GM21737 (cell line): ENCODE measurements around the gene OBSCN.
"Not testable (repeated sequence)": the region's sequence is repeated elsewhere in the genome, so short reads cannot be mapped to it uniquely, and the experiment has no call there.

Experiments used
- ATAC-seq: cut with Tn5 transposase; IDR thresholded peaks from one replicate; pipeline ENCODE4 v1.9.1; 2021; ENCODE audit warnings: mild to moderate bottlenecking, moderate library complexity; ENCODE audit not compliant: unreplicated experiment

Gene OBSCN

DNA sequence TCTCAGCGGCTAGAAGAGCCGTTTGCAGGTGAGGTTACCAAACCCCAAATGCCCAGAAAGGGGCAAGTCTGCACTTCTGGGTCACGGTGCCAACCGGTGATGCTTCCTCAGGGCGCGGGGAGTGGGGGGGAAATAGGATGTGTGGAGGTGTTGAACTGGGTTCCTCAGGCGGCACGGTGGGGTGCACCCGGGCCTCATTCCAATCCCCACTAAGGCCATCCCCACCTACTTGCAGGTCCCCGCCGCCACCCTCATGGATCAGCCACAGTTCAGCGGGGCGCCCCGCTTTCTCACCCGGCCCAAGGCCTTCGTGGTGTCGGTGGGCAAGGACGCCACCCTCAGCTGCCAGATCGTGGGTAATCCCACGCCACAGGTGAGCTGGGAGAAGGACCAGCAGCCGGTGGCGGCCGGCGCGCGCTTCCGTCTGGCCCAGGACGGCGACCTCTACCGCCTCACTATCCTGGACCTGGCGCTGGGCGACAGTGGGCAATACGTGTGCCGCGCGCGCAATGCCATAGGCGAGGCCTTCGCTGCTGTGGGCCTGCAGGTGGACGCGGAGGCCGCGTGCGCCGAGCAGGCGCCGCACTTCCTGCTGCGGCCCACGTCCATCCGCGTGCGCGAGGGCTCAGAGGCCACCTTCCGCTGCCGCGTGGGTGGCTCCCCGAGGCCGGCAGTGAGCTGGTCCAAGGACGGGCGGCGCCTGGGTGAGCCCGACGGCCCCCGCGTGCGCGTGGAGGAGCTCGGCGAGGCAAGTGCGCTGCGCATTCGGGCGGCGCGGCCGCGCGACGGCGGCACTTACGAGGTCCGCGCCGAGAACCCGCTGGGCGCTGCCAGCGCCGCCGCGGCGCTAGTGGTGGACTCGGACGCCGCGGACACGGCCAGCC, 3.9 kb downstream of the OBSCN start:
- no peak for ATAC-seq

DNA sequence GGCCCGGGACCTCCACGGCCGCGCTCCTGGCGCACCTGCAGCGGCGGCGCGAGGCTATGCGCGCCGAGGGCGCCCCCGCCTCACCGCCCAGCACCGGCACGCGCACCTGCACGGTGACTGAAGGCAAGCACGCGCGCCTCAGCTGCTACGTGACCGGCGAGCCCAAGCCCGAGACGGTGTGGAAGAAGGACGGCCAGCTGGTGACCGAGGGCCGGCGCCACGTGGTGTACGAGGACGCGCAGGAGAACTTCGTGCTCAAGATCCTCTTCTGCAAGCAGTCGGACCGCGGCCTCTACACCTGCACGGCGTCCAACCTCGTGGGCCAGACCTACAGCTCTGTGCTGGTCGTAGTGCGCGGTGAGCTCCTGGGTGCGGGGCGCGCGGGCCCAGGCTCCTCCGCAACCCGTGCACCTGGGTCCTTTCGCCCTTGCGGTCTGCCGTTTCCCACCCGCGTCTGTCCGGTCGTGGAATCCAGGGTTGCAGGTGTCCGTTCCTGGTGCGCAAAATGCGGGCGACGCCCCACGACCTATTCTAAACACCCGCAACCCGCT, 4.6 kb downstream of the OBSCN start:
- no peak for ATAC-seq

- ATAC-seq: peak; percentile 91
These were observed 5.4 kb downstream of the OBSCN start for GRCh38 chr1:228212966-228213844.

DNA sequence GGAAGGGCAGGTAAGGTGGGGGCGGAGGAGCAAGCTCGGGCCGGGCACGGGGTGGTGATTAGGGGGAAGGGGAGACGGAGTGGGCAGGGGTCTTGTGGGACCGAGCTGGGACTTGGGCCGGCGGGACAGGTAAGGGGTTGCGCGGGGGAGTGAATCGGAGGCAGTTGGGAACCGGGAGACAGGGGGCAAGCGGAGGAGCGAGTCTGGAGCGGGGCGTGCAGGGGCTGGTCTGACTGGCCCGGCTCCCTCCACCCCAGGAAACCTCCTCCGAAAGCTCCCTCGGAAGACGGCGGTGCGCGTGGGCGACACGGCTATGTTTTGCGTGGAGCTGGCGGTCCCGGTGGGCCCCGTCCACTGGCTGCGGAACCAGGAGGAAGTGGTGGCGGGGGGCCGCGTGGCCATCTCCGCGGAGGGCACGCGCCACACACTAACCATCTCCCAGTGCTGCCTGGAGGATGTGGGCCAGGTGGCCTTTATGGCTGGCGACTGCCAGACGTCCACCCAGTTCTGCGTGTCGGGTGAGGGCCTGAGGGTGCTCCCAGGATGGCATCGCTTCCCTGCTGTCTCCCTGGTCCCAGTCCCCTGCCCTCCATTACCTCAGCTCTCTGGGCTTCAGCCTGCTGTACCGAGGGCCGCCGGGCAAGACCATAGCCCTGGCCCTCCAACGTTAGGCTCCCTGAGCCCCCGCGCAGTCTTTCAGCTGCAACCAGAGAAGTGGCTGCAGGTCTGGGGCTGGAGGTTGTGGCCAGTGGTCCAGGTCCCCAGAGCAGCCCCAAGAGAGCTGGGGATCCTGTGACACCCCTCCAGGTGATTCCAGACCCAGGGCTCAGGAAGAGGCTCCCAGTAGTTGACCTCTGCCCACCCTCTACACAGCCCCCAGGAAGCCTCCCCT, 6.3 kb downstream of the OBSCN start:
- no peak for ATAC-seq

DNA sequence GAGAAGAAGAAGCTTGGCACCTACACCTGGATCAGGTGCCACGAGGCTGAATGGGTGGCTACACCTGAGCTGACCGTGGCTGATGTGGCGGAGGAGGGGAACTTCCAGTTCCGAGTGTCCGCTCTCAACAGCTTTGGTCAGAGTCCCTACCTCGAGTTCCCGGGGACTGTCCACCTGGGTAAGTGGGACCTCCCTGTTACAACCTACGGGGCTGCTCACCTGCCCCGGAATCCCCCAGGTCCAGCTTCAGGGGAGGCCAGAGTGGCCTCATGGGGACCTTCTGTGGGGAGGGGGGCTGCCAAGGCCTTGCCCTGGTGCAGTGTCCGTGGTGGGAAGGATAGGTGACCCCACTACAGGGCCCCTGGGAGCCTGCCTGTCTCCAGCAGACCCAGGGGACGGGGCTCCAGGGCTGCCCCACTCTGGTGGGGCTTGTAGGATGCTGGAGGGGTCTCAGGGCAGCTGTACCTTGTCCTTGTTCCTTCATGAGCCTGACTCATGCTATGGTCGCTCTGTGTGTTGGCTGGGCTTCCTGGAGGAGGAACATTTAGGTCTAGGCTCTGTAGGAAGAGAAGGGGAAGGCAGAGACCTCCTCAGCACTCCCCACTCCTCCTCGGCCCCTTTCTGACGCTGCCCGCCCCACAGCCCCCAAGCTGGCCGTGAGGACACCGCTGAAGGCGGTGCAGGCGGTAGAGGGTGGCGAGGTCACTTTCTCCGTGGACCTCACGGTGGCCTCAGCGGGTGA, 7.2 kb downstream of the OBSCN start:
- ATAC-seq: no peak

GRCh38 chr1:228215663-228216116, 7.8 kb downstream of the OBSCN start:
- no peak for ATAC-seq

- no peak for ATAC-seq
These were observed 8.8 kb downstream of the OBSCN start for GRCh38 chr1:228216371-228217320.

DNA sequence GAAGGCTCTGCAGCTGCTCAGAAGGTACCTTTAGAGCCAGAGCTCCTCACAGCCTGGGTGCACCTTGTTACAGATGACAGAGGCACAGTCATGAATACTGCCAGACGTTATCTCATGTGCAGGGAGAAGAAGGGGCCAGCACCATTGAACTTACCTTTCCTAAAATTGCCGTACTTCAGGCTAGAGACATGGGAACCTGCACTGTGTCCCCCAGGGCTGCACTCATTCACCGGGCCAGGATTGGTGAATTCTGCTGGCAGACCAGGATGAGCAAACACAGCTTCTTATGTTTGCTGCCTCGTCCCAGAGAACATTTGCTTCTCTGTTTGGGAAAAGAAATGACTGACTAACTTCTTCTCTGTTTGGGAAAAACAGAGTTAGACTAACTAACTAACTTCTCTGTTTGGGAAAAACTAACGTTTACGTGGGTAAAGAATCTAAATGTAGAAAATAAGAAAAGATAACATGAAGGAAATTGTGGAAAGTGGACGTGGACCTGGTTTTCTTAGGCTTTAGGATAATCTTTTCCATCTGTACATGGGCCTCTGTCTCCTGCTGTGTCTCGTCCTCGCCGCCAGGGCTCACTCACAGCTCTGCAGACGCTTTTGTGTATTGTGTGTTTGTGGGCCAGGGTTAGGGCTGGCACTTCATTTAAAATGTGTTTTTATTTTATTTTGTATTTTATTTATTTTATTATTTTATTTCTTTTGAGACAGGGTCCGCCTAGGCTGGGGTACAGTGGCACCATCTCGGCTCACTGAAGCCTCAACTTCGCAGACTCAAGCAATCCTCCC, 9.9 kb downstream of the OBSCN start:
- no peak for ATAC-seq

GRCh38 chr1:228218513-228219244, 10.8 kb downstream of the OBSCN start:
- ATAC-seq: no peak

- no peak for ATAC-seq
These were observed 11.6 kb downstream of the OBSCN start for GRCh38 chr1:228219245-228219961.

- no peak for ATAC-seq
These were observed 12.3 kb downstream of the OBSCN start for GRCh38 chr1:228219962-228220780.

- ATAC-seq: not testable (repeated sequence)
These were observed 13.3 kb downstream of the OBSCN start for GRCh38 chr1:228221097-228221496.

- ATAC-seq: no peak
These were observed 14.7 kb downstream of the OBSCN start for GRCh38 chr1:228222548-228222947.

- ATAC-seq: no peak
These were observed 16.6 kb downstream of the OBSCN start for GRCh38 chr1:228224198-228225164.
